SJCRH30 (cell line): Measurements from ENCODE around the gene FBXO3. TPM values are rescaled to one million over a fixed set of nuclear protein-coding genes. Genes with fewer than 3 reads are reported as not detected.
"Not testable (repeated sequence)": the region's sequence is repeated elsewhere in the genome, so short reads cannot be mapped to it uniquely, and the experiment has no call there.

Experiments used
- DNase-seq, 2 experiments: peaks; one replicate each; pipeline ENCODE4 v3.0.0-alpha.2; 2015 to 2020
- H3K27ac ChIP-seq: fragments of 250-450 bp; sonication (Bioruptor Pico); 2 replicates; pipeline ENCODE4 v1.5.1; 2020; ENCODE audit warnings: mild to moderate bottlenecking, moderate library complexity
- H3K27me3 ChIP-seq: fragments of 250-450 bp; sonication (Bioruptor Pico); 2 replicates; pipeline ENCODE4 v1.5.1; 2020; ENCODE audit warnings: mild to moderate bottlenecking, moderate library complexity
- H3K36me3 ChIP-seq: fragments of 250-450 bp; sonication (Bioruptor Pico); 2 replicates; pipeline ENCODE4 v1.5.1; 2020; ENCODE audit warnings: mild to moderate bottlenecking, moderate library complexity
- H3K4me1 ChIP-seq: fragments of 250-450 bp; sonication (Bioruptor Pico); 2 replicates; pipeline ENCODE4 v1.5.1; 2020; ENCODE audit warnings: mild to moderate bottlenecking, moderate library complexity
- H3K4me3 ChIP-seq: fragments of 250-450 bp; sonication (Bioruptor Pico); 2 replicates; pipeline ENCODE4 v1.5.1; 2020; ENCODE audit warnings: mild to moderate bottlenecking, moderate library complexity
- H3K9me3 ChIP-seq: fragments of 250-450 bp; sonication (Bioruptor Pico); replicated peaks from 2 replicates; pipeline ENCODE4 v1.5.1; 2020; ENCODE audit warnings: mild to moderate bottlenecking, moderate library complexity
- total RNA-seq: library from RNA; depleted of rRNA; stranded (reverse); fragments of >200 nt; shearing (Covaris generic); gene quantifications from 2 replicates; pipeline ENCODE4 v1.2.3, GENCODE V29; 2014

Gene FBXO3
- total RNA-seq, 1 experiment from 2014 or later = 30.4 TPM

DNA sequence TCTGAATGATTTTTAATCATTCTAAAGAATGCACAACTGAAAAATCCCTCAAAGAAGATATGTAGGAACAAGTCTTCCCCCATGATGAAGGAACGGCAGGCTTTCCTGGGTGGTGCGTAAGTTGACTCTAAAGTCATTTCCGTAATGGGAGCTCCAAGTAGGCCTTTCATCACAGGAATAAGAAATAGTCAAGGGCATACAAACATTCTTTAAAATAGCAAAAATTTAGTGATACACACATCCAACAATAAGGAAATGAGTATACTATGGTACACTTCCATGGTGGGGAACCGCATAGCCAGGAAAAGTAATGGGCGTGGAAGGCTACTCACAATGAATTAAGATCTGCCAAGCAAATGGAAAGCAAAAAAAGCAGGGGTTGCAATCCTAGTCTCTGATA, 48.8 kb downstream of the FBXO3 start:
- Histone ChIP-seq H3K27me3 (no peaks in the 10 kb centered on the region), H3K27ac (no peak overlapping the region), H3K9me3 (peaks cover 2% of the 10 kb centered on the region; the same call in 1 of the 2 replicates), H3K36me3 (peaks cover 3% of the 10 kb centered on the region; the same call in 1 of the 2 replicates), H3K4me1 (peaks cover 19% of the 10 kb centered on the region), H3K4me3 (no peak overlapping the region)
- DNase-seq = no peak

DNA sequence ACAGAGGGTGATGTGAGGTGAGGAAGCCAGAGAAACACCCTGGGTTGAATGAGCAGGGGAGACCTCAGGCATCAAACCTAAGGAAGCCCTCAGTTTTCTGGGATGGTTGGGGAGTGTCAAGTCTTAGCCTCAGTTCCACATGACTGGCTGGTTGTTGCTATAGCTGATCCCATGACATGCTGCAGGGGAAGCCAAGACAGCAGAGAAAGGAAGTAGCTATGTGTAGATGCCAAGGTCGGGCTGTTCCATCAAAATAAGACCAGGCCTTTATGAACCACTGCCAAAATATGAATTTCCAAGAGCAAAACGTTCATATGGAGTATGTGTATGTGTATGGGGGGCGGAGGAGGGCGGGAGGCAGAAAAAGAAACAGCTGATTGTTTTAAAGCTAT, 49.7 kb downstream of the FBXO3 start:
- Histone ChIP-seq H3K27ac (no peak overlapping the region), H3K4me3 (no peak overlapping the region), H3K36me3 (peaks cover 11% of the 10 kb centered on the region), H3K27me3 (no peaks in the 10 kb centered on the region), H3K9me3 (peaks cover 2% of the 10 kb centered on the region; the same call in 1 of the 2 replicates), H3K4me1 (peaks cover 20% of the 10 kb centered on the region)
- DNase-seq = no peak

DNA sequence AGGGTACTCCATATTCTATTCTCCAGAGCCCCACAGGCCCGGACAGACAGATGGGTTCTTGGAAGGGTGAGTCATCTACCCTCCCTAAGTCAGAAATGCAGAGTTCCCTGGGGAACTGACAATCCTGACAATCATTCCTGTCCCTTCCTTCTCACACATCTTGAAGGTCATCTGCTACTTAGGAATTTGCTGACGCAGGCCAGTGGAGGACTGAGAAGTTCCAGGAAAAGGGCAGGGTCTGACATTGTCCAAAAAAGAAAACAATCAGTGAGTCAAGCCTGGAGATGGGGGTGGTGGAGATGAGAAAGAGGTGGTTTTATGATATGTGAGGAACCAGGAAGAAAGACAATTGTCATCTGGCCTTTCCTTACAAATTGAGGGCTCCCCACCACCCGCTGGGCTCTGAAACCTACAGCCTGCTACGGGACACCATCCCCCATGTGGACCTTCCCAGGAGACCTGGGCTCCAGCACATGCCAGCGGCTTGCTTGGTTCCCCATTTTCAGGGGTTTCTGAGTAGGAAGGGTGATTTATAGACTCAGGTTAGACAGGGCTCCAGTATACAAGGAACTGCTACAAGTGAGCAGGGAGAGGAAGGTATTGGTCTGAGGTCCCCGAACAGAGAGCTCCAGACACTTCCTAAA, 51.0 kb downstream of the FBXO3 start:
- H3K36me3 ChIP-seq = peaks cover 12% of the 10 kb centered on the region
- H3K4me3 ChIP-seq = no peak overlapping the region
- H3K27me3 ChIP-seq = no peaks in the 10 kb centered on the region
- H3K9me3 ChIP-seq = peaks cover 2% of the 10 kb centered on the region; the same call in 1 of the 2 replicates
- no peak overlapping the region for H3K27ac ChIP-seq
- DNase-seq = no peak
- peaks cover 22% of the 10 kb centered on the region for H3K4me1 ChIP-seq

DNA sequence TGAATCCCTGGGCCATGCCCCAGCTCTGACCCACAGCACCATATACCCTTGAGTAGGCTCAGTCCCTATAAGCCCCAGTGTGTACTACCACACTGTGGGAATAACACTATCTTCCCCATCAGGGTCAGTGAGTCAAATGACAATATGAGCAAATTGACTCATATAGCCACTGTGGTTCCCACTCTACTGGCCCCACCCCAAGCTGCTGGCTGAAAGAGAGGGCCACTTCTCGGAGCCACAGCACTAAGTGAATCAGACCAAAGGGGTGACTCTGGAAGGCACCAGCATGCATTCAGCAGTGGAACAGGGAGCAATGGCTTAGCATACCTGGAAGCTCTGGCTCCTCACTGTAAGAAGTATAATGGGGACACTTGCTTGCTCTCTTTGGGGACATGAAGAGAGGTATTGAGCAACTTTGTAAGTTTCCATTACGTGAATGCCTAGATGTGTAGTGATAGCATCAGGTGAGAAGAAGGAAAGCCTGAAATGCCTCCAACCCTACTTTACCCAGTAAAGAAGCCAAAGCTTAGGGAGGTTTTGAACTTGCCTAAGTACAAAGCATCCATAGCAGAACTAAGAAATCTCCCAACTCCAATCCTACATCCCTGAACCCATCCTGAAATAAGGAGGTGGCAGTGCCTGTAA, 51.6 kb downstream of the FBXO3 start:
- Histone ChIP-seq H3K27ac (no peak overlapping the region), H3K9me3 (no peaks in the 10 kb centered on the region; the same call in 1 of the 2 replicates), H3K36me3 (peaks cover 12% of the 10 kb centered on the region), H3K27me3 (no peaks in the 10 kb centered on the region), H3K4me1 (peaks cover 25% of the 10 kb centered on the region), H3K4me3 (no peak overlapping the region)
- DNase-seq = no peak

DNA sequence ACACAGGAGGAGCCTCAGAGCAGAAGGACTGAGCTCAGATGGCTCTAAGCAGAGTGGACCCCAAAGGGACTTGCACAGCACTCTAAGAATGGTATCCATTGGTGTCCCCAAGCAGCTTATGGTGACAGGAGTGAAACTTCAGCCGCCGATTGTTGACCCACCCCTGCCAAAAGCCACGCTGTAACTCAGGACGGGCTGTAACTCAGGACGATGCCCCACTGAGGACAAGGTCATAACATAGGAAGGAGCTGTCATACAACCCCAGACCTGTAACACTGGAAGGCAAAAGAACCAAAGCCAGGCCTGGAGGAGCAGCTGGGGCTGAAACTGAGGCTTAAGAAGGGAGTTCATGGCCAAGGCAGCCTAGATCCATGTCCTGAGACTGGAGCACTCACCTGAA, 52.3 kb downstream of the FBXO3 start:
- peaks cover 12% of the 10 kb centered on the region for H3K36me3 ChIP-seq
- H3K27ac ChIP-seq = no peak overlapping the region
- peaks cover 25% of the 10 kb centered on the region for H3K4me1 ChIP-seq
- DNase-seq = no peak
- H3K27me3 ChIP-seq = no peaks in the 10 kb centered on the region
- H3K4me3 ChIP-seq = no peak overlapping the region
- no peaks in the 10 kb centered on the region; the same call in 1 of the 2 replicates for H3K9me3 ChIP-seq

DNA sequence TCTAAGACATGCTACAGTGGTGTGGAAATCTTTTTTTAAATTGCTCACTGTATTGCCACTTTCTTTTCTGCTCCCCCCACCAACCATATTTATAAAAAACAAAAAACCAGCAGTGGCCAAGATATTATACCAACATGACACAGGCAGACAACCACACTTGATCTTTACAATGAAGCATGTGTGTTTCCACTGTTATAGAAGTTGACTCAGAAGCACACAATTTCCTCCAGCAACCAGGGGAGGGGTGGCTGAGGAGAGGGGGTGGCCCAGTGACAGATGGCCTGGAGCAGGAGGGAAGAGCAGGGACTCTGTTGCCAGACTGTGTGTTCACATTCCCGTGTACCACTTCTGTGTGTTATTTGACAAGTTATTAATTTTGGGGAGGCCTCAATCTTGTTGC, 52.9 kb downstream of the FBXO3 start:
- H3K27me3 ChIP-seq = no peaks in the 10 kb centered on the region
- H3K36me3 ChIP-seq = peaks cover 14% of the 10 kb centered on the region
- H3K4me3 ChIP-seq = no peak overlapping the region
- peak in 1 of 2 experiments; percentile 36 for DNase-seq
- no peaks in the 10 kb centered on the region for H3K9me3 ChIP-seq
- H3K4me1 ChIP-seq = peaks cover 25% of the 10 kb centered on the region
- no peak overlapping the region for H3K27ac ChIP-seq

DNA sequence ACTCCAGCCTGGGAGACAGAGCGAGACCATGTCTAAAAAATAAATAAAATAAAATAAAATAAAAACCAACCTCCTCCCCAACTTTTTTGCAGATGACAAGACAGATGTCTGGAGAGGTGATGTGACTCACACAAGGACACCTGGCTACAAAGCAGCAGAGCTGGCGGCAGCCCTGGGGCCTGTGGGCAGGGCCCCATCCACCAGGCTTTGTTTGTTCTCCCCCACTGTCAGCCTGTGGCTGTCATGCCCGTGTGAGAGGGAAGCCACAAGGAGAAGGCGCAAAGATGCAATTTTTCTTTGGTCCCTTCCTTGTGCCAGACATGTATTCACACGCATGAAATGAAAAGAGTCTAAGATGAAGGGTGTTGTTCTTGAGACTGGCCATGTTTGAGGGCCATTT, 54.7 kb downstream of the FBXO3 start:
- H3K4me3 ChIP-seq = no peak overlapping the region
- no peak overlapping the region for H3K27ac ChIP-seq
- H3K27me3 ChIP-seq = no peaks in the 10 kb centered on the region
- H3K9me3 ChIP-seq = no peaks in the 10 kb centered on the region
- H3K36me3 ChIP-seq = peaks cover 17% of the 10 kb centered on the region
- DNase-seq = no peak
- peaks cover 30% of the 10 kb centered on the region for H3K4me1 ChIP-seq

DNA sequence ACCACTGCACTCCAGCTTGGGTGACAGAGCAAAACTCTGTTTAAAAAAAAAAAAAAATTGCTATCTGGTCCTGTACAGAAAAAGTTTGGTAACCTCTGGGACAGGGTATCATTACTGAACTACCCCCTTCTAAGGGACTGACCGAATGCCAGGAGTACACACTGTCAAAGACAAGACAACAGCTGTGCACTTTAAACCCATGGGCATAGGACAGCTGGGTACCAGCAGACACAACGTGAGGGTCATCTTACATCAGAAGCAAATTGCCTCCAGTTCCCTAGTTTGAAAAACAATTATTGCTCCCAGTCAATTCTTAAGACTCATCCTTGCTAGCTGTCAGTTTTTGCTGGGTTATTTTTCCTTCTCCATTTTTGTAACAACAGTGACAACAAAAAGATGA, 55.9 kb downstream of the FBXO3 start:
- Histone ChIP-seq H3K36me3 (peaks cover 20% of the 10 kb centered on the region), H3K9me3 (no peaks in the 10 kb centered on the region), H3K27ac (no peak overlapping the region), H3K4me1 (peaks cover 30% of the 10 kb centered on the region), H3K27me3 (no peaks in the 10 kb centered on the region), H3K4me3 (no peak overlapping the region)
- peak; percentile 22 to 55 for DNase-seq

DNA sequence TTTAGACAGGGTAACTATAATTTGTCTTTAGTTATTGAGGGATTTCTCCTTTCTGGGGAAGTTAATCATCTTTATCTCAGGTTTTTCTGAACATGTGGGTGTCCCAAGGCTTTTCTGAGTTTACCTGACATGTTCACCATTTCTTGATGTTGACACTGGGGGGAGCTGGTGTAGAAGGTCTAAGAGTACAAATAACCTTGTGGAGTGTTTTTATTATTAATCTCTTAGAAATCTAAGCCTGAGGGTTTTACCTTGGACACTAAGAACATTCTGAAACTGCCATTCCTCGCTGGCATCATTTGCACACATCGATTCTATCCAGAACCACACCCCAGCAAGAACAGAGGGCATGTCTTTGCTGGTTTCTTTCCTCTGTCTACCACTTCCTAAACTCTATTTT, 58.1 kb downstream of the FBXO3 start:
- Histone ChIP-seq H3K27ac (no peak overlapping the region), H3K4me1 (peaks cover 25% of the 10 kb centered on the region), H3K4me3 (no peak overlapping the region), H3K9me3 (no peaks in the 10 kb centered on the region), H3K27me3 (no peaks in the 10 kb centered on the region), H3K36me3 (peaks cover 23% of the 10 kb centered on the region)
- peak in 1 of 2 experiments; percentile 47 for DNase-seq

DNA sequence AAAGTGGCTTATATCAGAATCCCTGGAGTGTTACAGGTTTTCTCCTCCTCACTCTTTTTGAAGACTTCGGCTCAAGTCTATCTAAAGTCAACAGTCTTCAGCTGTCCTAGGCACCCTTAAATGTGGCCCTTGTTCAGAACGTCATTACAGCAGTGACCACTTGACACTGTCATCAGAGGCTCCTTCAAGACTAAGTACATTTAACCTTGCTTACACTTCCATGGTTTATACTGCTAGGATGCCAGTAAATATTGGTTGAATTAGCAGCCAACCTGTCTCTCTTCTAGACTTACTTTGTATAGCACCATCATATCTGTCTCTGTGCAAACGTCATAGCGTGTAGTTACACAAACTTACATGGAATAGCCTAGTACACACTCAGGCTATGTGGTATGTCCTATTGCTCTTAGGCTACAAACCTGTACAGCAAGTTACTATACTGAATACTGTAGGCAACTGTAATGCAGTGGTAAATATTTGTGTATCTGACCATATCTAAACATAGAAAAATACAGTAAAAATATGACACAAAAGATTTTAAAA, 60.4 kb downstream of the FBXO3 start:
- no peaks in the 10 kb centered on the region for H3K27me3 ChIP-seq
- peaks cover 14% of the 10 kb centered on the region; the same call in 1 of the 2 replicates for H3K36me3 ChIP-seq
- no peaks in the 10 kb centered on the region for H3K9me3 ChIP-seq
- peaks cover 18% of the 10 kb centered on the region for H3K4me1 ChIP-seq
- H3K27ac ChIP-seq = no peak overlapping the region
- no peak overlapping the region for H3K4me3 ChIP-seq
- DNase-seq = no peak

DNA sequence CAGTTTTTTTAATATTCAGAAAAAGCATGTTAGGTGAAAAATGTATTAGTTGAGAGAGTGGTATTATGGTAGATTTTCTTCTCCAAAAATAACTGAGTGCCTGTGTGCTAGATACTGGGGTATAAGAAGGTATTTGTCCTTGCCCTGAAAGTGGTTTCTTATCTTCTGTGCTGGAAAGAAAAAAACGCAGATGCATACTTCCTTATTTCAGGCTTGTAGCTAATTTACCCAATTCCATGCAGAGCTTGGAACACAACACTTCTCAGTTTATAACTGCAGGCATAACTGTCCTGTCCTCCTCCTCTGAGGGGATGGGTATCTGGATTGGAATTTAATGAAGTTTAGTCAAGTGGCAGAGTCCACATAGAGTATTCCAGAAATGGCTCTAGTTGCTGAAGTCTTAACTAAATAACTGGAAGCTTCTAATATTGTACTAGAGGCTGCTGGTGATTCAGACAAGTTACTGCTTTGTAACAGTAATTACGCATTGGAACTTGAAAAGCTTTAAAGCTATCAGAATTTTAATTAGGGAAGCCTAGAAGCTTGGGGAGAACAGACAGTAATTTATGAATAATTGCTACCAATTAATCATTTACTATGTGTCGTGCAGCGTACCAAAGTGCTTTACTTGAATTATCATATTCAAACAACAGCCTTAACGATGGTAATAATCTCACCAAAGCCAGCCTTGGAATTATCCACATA, 61.0 kb downstream of the FBXO3 start:
- H3K27me3 ChIP-seq = no peaks in the 10 kb centered on the region
- no peak overlapping the region for H3K4me3 ChIP-seq
- H3K4me1 ChIP-seq = peaks cover 16% of the 10 kb centered on the region
- DNase-seq = no peak
- no peaks in the 10 kb centered on the region for H3K9me3 ChIP-seq
- peaks cover 14% of the 10 kb centered on the region; the same call in 1 of the 2 replicates for H3K36me3 ChIP-seq
- H3K27ac ChIP-seq = no peak overlapping the region

DNA sequence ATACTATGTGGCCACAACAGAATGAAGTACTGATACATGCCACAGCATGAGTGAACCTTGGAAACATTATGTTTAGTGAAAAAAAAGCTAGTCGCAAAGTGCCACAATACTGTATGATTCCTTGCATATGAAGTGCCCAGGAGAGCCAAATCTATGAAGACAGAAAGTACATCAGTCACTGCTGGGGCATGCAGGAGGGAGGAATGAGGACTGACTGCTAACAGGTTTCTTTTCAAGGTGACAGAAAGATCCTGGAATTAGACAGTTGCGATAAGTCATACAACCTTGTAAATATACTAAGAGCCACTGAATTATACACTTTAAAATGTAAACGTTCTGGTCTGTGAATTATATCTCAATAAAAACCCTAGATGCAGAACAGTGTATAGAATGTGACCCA, 61.9 kb downstream of the FBXO3 start:
- H3K4me1 ChIP-seq = peaks cover 14% of the 10 kb centered on the region
- no peaks in the 10 kb centered on the region for H3K27me3 ChIP-seq
- DNase-seq = no peak
- no peak overlapping the region for H3K27ac ChIP-seq
- no peaks in the 10 kb centered on the region for H3K9me3 ChIP-seq
- peaks cover 14% of the 10 kb centered on the region; the same call in 1 of the 2 replicates for H3K36me3 ChIP-seq
- H3K4me3 ChIP-seq = no peak overlapping the region

DNA sequence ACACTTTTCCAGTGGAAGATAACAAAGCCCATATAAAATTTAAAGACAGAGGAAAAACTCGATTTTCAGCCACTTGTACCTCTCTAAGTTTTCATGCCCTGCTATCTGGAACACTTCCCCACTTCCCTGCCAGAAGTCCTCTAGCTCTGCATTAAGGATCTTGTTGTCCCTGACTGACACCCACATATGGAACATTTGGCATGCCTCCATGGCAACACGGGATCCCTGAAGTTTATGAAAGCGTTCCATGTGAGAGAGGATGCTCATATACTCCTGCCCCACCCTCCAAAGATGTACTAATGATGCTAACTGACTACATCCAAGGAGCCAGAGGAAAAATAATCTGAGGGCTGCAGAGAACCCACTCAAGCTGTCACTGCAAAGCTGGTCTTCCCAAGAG, 64.9 kb downstream of the FBXO3 start:
- no peaks in the 10 kb centered on the region for H3K9me3 ChIP-seq
- peak; percentile 74 to 86 for DNase-seq
- H3K4me1 ChIP-seq = peaks cover 9% of the 10 kb centered on the region
- H3K27me3 ChIP-seq = no peaks in the 10 kb centered on the region
- no peak overlapping the region for H3K4me3 ChIP-seq
- H3K36me3 ChIP-seq = peaks cover 8% of the 10 kb centered on the region; the same call in 1 of the 2 replicates
- no peak overlapping the region for H3K27ac ChIP-seq

DNA sequence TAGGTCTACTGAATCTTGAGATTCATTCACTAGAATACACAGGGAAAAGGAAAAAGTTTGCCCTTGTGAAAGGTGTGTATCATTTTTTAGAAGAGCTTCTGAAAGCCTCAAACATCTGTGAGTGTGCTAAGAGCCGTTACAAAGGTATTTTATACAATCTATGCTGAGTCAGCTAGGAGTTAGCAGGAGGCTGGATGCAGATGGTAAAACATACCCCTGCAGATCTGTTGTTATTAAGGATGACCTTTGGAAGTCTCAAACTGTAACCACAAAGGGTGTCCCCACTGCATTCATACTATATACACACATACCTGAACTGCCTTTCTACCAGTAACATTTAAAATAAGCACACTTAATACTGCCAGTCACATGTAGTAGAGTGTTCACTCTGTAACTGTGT, 65.3 kb downstream of the FBXO3 start:
- no peaks in the 10 kb centered on the region for H3K27me3 ChIP-seq
- no peak for DNase-seq

DNA sequence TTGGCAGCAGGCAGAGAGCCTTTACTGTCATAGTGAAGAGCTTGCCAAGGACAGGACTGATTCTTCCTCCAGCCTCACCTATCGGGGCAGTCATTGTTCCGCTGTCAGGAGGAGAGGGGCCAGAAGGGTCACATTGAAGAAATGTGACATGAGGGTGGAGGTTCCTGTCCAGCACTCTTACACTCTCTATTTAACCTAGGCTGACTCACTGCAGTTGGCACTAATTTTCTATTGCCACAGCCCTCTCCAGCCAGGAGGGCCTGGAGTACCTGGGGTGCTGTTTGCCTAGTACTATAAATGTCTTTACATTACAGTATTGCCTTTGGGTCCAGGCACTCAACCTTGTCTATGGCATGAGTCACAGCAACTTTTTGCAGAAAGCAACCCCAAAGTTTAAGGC, 66.5 kb downstream of the FBXO3 start:
- not testable (repeated sequence) for H3K36me3 ChIP-seq, DNase-seq, H3K9me3 ChIP-seq, H3K27me3 ChIP-seq, H3K27ac ChIP-seq, H3K4me3 ChIP-seq
- H3K4me1 ChIP-seq = peaks cover 11% of the 10 kb centered on the region

More for the DNA sequence above, 65.3 kb downstream of the FBXO3 start:
- no peak overlapping the region for H3K4me3 ChIP-seq
- H3K36me3 ChIP-seq = peaks cover 6% of the 10 kb centered on the region; the same call in 1 of the 2 replicates
- H3K9me3 ChIP-seq = no peaks in the 10 kb centered on the region
- no peak overlapping the region for H3K27ac ChIP-seq
- peaks cover 9% of the 10 kb centered on the region for H3K4me1 ChIP-seq
